Stimulated activated CD4-positive, alpha-beta T cell treated with anti-CD3 and anti-CD28 coated beads, Interleukin-4, amount 100 ng/mL, for 24 hours (primary cell): Measurements from ENCODE around the gene ANKMY1.
"Not testable (repeated sequence)": the region's sequence is repeated elsewhere in the genome, so short reads cannot be mapped to it uniquely, and the experiment has no call there.

Source experiments
- DNase-seq: peaks from one replicate; pipeline ENCODE4 v3.0.0-alpha.2; 2020

ANKMY1 gene

DNA sequence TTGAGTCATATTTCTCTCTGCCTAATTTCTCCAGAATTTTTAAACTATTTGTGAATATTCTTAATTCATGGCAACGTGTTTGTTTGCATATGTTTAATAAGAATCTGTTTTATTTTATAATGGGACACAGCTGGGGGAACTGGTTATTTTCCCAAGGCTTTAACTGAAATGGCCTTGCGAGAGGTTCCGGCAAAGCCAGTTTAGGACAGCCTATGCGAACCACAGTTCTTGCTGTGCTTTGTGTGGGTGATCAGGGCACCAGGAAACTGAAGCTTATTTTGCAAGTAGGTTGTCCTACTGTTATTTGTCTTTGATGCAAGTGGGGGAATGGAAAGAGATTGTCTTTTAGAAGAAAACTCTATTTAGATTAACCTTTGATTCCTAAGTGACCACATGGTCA is 6.5 kb downstream of the ANKMY1 start:
- no peak for DNase-seq

DNA sequence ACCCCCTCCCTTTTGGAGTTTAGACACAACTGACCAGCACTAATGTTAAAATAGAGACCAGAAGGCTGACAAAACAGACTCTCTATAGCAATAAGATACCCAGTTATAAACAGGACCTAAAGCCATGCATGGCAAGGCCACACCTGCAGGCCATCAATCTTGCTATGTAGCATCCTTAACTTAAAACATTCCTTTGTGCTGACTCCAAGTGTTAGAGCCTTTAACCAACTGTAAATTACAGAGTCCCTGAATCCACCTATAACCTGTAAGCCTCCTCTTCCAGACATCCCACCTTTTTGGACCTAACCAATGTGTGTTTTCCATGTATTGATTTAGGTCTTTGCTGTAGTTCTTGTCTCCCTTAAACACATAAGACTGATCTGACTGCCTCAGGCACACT is 17.9 kb downstream of the ANKMY1 start:
- no peak for DNase-seq

- DNase-seq: not testable (repeated sequence)
These were observed 18.7 kb downstream of the ANKMY1 start for GRCh38 chr2:240539101-240539500.

GRCh38 chr2:240538031-240538780 is 19.6 kb downstream of the ANKMY1 start:
- DNase-seq: no peak

- no peak for DNase-seq
These were observed 25.6 kb downstream of the ANKMY1 start for GRCh38 chr2:240532031-240532775.

DNA sequence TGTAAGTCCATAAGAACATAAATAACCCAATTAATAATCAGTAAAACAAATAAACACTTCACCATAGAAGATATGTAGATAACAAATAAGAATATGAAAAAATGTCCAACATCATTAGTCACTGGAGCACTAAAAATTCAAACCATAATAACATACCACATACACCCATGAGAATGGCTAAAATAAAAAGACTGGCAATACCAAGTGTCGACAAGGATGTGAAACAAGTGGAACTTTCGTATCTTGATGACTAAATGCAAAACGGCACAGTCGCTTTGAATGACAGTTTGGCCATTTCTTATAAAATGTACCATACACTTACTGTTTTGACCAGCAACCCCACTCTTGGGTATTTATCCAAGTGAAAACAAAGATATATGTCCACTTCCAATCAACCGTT is 26.8 kb downstream of the ANKMY1 start:
- DNase-seq: no peak

GRCh38 chr2:240530181-240530580 is 27.6 kb downstream of the ANKMY1 start:
- DNase-seq: no peak

GRCh38 chr2:240529344-240529999 is 28.3 kb downstream of the ANKMY1 start:
- no peak for DNase-seq

- DNase-seq: no peak
These were observed 29.3 kb downstream of the ANKMY1 start for GRCh38 chr2:240528406-240529040.

- DNase-seq: no peak
These were observed 30.5 kb downstream of the ANKMY1 start for GRCh38 chr2:240527153-240527750.

GRCh38 chr2:240526521-240526920 is 31.3 kb downstream of the ANKMY1 start:
- DNase-seq: no peak

- DNase-seq: no peak
These were observed 32.0 kb downstream of the ANKMY1 start for GRCh38 chr2:240525802-240526201.

DNA sequence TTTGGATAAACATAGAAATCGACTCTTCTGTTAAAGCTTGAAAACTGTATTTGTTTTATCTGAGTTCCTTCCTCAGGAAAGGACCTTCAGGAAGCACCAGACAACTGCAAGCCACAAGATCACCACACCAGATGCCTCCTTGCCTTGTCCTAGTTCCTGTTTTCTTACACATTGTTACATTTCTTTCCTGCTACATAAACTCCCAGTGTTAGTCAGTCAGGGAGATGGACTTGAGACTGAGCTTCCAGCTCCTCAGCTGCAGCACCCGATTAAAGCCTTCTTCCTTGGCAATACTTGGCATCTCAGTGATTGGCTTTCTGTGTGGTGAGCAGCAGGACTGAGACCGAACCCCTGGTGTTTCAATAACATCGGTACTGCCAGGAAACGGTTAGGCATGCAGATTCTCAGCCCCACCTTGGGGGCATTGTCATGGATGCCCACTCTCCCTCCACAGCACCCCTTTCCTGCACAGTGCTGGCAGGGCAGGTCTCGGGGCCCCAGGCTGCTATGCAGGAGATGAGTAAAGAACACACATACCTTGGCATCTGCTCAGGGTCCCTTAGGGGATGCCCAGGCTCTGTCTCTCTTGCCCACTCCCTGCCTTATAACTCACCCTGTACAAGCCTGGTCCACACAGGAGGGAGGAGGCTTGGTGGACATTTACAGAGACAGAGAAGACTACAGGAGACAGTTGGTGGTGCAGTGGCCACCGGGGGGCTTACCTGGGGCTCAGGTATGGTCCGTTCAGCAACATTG is 32.6 kb downstream of the ANKMY1 start:
- DNase-seq: no peak

- no peak for DNase-seq
These were observed 34.1 kb downstream of the ANKMY1 start for GRCh38 chr2:240523451-240524281.

GRCh38 chr2:240522406-240522805 is 35.4 kb downstream of the ANKMY1 start:
- DNase-seq: no peak

- DNase-seq: not testable (repeated sequence)
These were observed 35.9 kb downstream of the ANKMY1 start for GRCh38 chr2:240521885-240522284.

DNA sequence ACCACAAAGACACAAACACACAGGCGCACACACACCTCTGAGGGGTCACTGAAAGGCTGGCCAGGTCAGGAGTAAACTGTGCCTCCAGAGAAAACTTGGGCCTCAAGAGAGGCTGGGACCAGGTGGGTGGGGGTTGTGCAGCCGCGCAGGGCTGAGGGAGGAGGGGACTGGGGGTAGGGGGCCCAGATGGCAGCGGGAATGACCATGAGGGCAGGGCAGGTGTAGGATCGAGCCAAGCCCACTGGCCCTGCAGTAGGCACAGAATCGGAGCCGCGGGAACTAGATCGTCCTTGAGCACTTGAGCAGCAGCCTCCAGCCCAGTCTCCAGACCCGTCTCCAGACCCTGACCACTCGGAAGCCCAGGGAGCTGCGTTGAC is 36.8 kb downstream of the ANKMY1 start:
- DNase-seq: no peak

- no peak for DNase-seq
These were observed 37.4 kb downstream of the ANKMY1 start for GRCh38 chr2:240520130-240520973.

- no peak for DNase-seq
These were observed 38.2 kb downstream of the ANKMY1 start for GRCh38 chr2:240519396-240520129.

DNA sequence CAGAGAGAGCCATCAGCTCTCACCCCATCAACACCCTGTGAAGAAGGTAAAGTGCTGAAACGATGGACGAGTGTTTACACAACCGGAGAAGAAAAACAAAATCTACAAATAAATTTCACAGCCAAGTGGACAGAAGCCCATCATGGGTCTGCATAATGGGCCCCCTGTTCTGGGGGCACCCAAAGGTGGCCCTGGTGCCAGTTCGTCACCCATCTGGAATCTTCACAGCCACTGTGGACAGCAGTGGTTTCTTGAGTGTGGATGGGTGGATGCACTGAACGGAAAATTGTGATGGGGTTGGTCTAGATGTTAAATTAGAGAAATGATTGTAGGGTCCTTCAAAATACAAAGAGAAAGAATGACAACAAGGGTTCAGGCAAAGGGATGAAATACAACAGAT is 38.8 kb downstream of the ANKMY1 start:
- DNase-seq: no peak
